BE2C (cell line): ENCODE measurements around the gene DDX17.

Experiments used
- DNase-seq: peaks from one replicate; pipeline ENCODE4 v3.0.0-alpha.2; 2020
- H3K27me3 ChIP-seq: fragments of 250-450 bp; sonication (Bioruptor Pico); 2 replicates; pipeline ENCODE4 v1.5.1; 2020; ENCODE audit warnings: mild to moderate bottlenecking
- H3K36me3 ChIP-seq: fragments of 250-450 bp; sonication (Bioruptor Pico); 2 replicates; pipeline ENCODE4 v1.5.1; 2020; ENCODE audit warnings: mild to moderate bottlenecking
- H3K4me1 ChIP-seq: fragments of 250-450 bp; sonication (Bioruptor Pico); 2 replicates; pipeline ENCODE4 v1.5.1; 2020
- H3K4me3 ChIP-seq: 2 replicates; pipeline ENCODE4 v1.5.1; 2011; ENCODE audit warnings: low read depth, low read length
- H3K9me3 ChIP-seq: fragments of 250-450 bp; sonication (Bioruptor Pico); 2 replicates; pipeline ENCODE4 v1.5.1; 2020
- CTCF ChIP-seq: IDR thresholded peaks from 2 replicates; pipeline ENCODE4 v1.5.1; 2012; ENCODE audit warnings: mild to moderate bottlenecking, low read depth, low read length

The DDX17 gene

GRCh38 chr22:38450234-38450797, 55.8 kb downstream of the DDX17 start:
- Histone ChIP-seq H3K4me3 (no peak overlapping the region), H3K27me3 (peaks cover 39% of the 10 kb centered on the region), H3K36me3 (no peaks in the 10 kb centered on the region), H3K9me3 (no peaks in the 10 kb centered on the region), H3K4me1 (no peaks in the 10 kb centered on the region)
- no peak for DNase-seq
- no peak for TF ChIP-seq CTCF

GRCh38 chr22:38449776-38450175, 56.3 kb downstream of the DDX17 start:
- Histone ChIP-seq H3K9me3 (no peaks in the 10 kb centered on the region), H3K4me3 (no peak overlapping the region), H3K36me3 (no peaks in the 10 kb centered on the region), H3K27me3 (peaks cover 35% of the 10 kb centered on the region), H3K4me1 (no peaks in the 10 kb centered on the region)
- no peak for DNase-seq
- no peak for TF ChIP-seq CTCF

- Histone ChIP-seq H3K4me1 (no peaks in the 10 kb centered on the region), H3K9me3 (no peaks in the 10 kb centered on the region), H3K27me3 (peaks cover 29% of the 10 kb centered on the region), H3K4me3 (no peak overlapping the region), H3K36me3 (no peaks in the 10 kb centered on the region)
- TF ChIP-seq CTCF = no peak
- no peak for DNase-seq
Measured at GRCh38 chr22:38448945-38449745, 57.0 kb downstream of the DDX17 start.

- Histone ChIP-seq H3K36me3 (no peaks in the 10 kb centered on the region), H3K27me3 (peaks cover 12% of the 10 kb centered on the region), H3K9me3 (no peaks in the 10 kb centered on the region), H3K4me3 (no peak overlapping the region), H3K4me1 (no peaks in the 10 kb centered on the region)
- DNase-seq = no peak
- TF ChIP-seq CTCF = no peak
Measured at GRCh38 chr22:38446018-38446601, 60.0 kb downstream of the DDX17 start.

- DNase-seq = no peak
- no peaks in the 10 kb centered on the region for H3K36me3 ChIP-seq
- no peak for TF ChIP-seq CTCF
- no peaks in the 10 kb centered on the region for H3K9me3 ChIP-seq
- peaks cover under 1% of the 10 kb centered on the region; the same call in 1 of the 2 replicates for H3K27me3 ChIP-seq
- no peak overlapping the region for H3K4me3 ChIP-seq
- H3K4me1 ChIP-seq = no peaks in the 10 kb centered on the region
Measured at GRCh38 chr22:38444783-38445182, 61.3 kb downstream of the DDX17 start.
